ENCODE measurements around the gene CKAP5.

DNA sequence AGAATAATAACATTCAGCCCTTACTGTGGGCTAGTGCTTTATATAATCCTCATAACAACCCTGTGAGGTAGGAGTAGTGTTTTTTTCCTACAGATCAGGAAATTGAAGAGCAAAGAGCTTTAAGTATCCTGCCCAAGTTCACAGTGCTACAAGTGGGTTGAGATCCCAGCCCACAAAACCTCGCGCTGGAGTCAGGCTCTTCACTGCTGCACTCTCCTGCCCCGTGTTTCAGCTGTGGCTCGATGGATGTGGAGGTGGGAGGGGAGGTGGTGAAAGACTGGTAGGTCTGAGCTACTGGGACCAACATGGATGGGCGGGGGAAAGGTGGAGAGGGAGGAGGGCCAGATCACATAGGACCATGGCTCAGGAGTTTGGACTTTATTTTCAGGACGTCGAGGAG lies 139.2 kb downstream of the CKAP5 start:
- TF ChIP-seq, protein P1, sequence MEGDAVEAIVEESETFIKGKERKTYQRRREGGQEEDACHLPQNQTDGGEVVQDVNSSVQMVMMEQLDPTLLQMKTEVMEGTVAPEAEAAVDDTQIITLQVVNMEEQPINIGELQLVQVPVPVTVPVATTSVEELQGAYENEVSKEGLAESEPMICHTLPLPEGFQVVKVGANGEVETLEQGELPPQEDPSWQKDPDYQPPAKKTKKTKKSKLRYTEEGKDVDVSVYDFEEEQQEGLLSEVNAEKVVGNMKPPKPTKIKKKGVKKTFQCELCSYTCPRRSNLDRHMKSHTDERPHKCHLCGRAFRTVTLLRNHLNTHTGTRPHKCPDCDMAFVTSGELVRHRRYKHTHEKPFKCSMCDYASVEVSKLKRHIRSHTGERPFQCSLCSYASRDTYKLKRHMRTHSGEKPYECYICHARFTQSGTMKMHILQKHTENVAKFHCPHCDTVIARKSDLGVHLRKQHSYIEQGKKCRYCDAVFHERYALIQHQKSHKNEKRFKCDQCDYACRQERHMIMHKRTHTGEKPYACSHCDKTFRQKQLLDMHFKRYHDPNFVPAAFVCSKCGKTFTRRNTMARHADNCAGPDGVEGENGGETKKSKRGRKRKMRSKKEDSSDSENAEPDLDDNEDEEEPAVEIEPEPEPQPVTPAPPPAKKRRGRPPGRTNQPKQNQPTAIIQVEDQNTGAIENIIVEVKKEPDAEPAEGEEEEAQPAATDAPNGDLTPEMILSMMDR (IDR thresholded peaks at IDR 0.05): no peak
- no peak for TF ChIP-seq POLR2A (IDR thresholded peaks at IDR 0.05)

All from lower leg skin (tissue), 3 donors.